WTC11 (cell line): ENCODE data around the gene NEDD1. TPM values are rescaled to one million over a fixed set of nuclear protein-coding genes. Genes with fewer than 3 reads are reported as not detected.

Source experiments
- ATAC-seq: fragments of 200-7000 bp; cut with Tn5 transposase; 2 replicates; pipeline ENCODE4 v1.10.0; 2021; ENCODE audit warnings: mild to moderate bottlenecking, moderate library complexity
- CTCF ChIA-PET: fragments of 300-600 bp; sonication (Branson Sonifier 250); formaldehyde crosslinking; loops from one replicate; lab custom pipeline; 2021; ENCODE audit warnings: antibody characterized with exemption; lab: Charles Lee
- POLR2A ChIA-PET: fragments of 350-600 bp; sonication (Branson Sonifier 250); formaldehyde crosslinking; loops from one replicate; lab custom pipeline; 2021; ENCODE audit warnings: antibody characterized with exemption; lab: Charles Lee
- DNase-seq: peaks from one replicate; pipeline ENCODE4 v3.0.0; 2021; ENCODE audit warnings: low spot score
- H3K27ac Mint-ChIP-seq: 2 replicates; pipeline ENCODE4 v1.8.0; 2021; ENCODE audit warnings: mixed read lengths
- H3K27me3 Mint-ChIP-seq: 2 replicates; pipeline ENCODE4 v1.8.0; 2021; ENCODE audit warnings: low read depth, mild to moderate bottlenecking, moderate library complexity, mixed read lengths
- H3K36me3 Mint-ChIP-seq: 2 replicates; pipeline ENCODE4 v1.8.0; 2021; ENCODE audit warnings: mixed read lengths
- H3K4me1 Mint-ChIP-seq: 2 replicates; pipeline ENCODE4 v1.8.0; 2022; ENCODE audit warnings: mixed read lengths
- H3K4me3 Mint-ChIP-seq: 2 replicates; pipeline ENCODE4 v1.8.0; 2021; ENCODE audit warnings: mild to moderate bottlenecking, moderate library complexity, mixed read lengths
- H3K9me3 Mint-ChIP-seq: 2 replicates; pipeline ENCODE4 v1.8.0; 2021; ENCODE audit warnings: mixed read lengths
- ARID4B ChIP-seq: sonication (generic); formaldehyde crosslinking; IDR thresholded peaks from 2 replicates; pipeline ENCODE4 v1.8.0; 2023; ENCODE audit warnings: missing genetic modification reagents, mild to moderate bottlenecking, borderline replicate concordance
- CBFB ChIP-seq: sonication (generic); formaldehyde crosslinking; IDR thresholded peaks from 2 replicates; pipeline ENCODE4 v1.8.1; 2022; ENCODE audit warnings: mild to moderate bottlenecking, low read depth, missing genetic modification reagents
- EMX1 ChIP-seq: fragments of 250-450 bp; sonication (Bioruptor Pico); IDR thresholded peaks from 2 replicates; pipeline ENCODE4 v1.8.0; 2021; ENCODE audit warnings: mild to moderate bottlenecking
- FOXP1 ChIP-seq: sonication (generic); formaldehyde crosslinking; IDR thresholded peaks from 2 replicates; pipeline ENCODE4 v1.8.0; 2022; ENCODE audit warnings: missing genetic modification reagents, mild to moderate bottlenecking, moderate library complexity, borderline replicate concordance
- IRF1 ChIP-seq: sonication (generic); formaldehyde crosslinking; IDR thresholded peaks from 2 replicates; pipeline ENCODE4 v1.8.0; 2023; ENCODE audit warnings: missing genetic modification reagents
- IRF2 ChIP-seq: sonication (generic); formaldehyde crosslinking; IDR thresholded peaks from 2 replicates; pipeline ENCODE4 v1.8.0; 2022; ENCODE audit warnings: low read depth, missing genetic modification reagents, borderline replicate concordance
- MAX ChIP-seq: sonication (generic); formaldehyde crosslinking; IDR thresholded peaks from 2 replicates; pipeline ENCODE4 v1.8.0; 2022; ENCODE audit warnings: mild to moderate bottlenecking, missing genetic modification reagents
- MXD4 ChIP-seq: fragments of 250-450 bp; sonication (Bioruptor Pico); IDR thresholded peaks from 2 replicates; pipeline ENCODE4 v1.8.0; 2021; ENCODE audit warnings: mild to moderate bottlenecking, moderate library complexity, borderline replicate concordance
- NFE2L1 ChIP-seq: sonication (generic); formaldehyde crosslinking; IDR thresholded peaks from 2 replicates; pipeline ENCODE4 v1.8.1; 2023; ENCODE audit warnings: missing genetic modification reagents
- OVOL2 ChIP-seq: fragments of 250-450 bp; sonication (Bioruptor Pico); IDR thresholded peaks from 2 replicates; pipeline ENCODE4 v1.9.0; 2021; ENCODE audit warnings: mild to moderate bottlenecking, borderline replicate concordance
- PRDM15 ChIP-seq: sonication (generic); formaldehyde crosslinking; IDR thresholded peaks from 2 replicates; pipeline ENCODE4 v1.8.0; 2022; ENCODE audit warnings: missing genetic modification reagents
- PRRX2 ChIP-seq: fragments of 250-450 bp; sonication (Bioruptor Pico); IDR thresholded peaks from 2 replicates; pipeline ENCODE4 v1.8.0; 2021; ENCODE audit warnings: mild to moderate bottlenecking
- SMAD4 ChIP-seq: sonication (generic); formaldehyde crosslinking; IDR thresholded peaks from 2 replicates; pipeline ENCODE4 v1.8.0; 2022; ENCODE audit warnings: mild to moderate bottlenecking, missing genetic modification reagents
- SP1 ChIP-seq: sonication (generic); formaldehyde crosslinking; conservative IDR thresholded peaks from 2 replicates; pipeline ENCODE4 v1.8.1; 2022; ENCODE audit warnings: missing genetic modification reagents
- TCF7 ChIP-seq: sonication (generic); formaldehyde crosslinking; IDR thresholded peaks from 2 replicates; pipeline ENCODE4 v1.8.0; 2022; ENCODE audit warnings: mild to moderate bottlenecking, low read depth, missing genetic modification reagents, moderate library complexity
- ZMAT4 ChIP-seq: fragments of 250-450 bp; sonication (Bioruptor Pico); IDR thresholded peaks from 2 replicates; pipeline ENCODE4 v1.9.0; 2021; ENCODE audit warnings: mild to moderate bottlenecking
- ZNF219 ChIP-seq: sonication (generic); formaldehyde crosslinking; IDR thresholded peaks from 2 replicates; pipeline ENCODE4 v1.8.0; 2023; ENCODE audit warnings: missing genetic modification reagents, mild to moderate bottlenecking, borderline replicate concordance
- ZNF396 ChIP-seq: fragments of 250-450 bp; sonication (Bioruptor Pico); IDR thresholded peaks from 2 replicates; pipeline ENCODE4 v1.8.0; 2021; ENCODE audit warnings: mild to moderate bottlenecking, moderate library complexity, borderline replicate concordance
- ZNF423 ChIP-seq: fragments of 250-450 bp; sonication (Bioruptor Pico); IDR thresholded peaks from 2 replicates; pipeline ENCODE4 v2.1.2; 2022; ENCODE audit warnings: mild to moderate bottlenecking, moderate library complexity
- ZNF532 ChIP-seq: fragments of 250-450 bp; sonication (Bioruptor Pico); IDR thresholded peaks from 2 replicates; pipeline ENCODE4 v1.9.0; 2021; ENCODE audit warnings: mild to moderate bottlenecking, borderline replicate concordance
- total RNA-seq: library from RNA; stranded (reverse); gene quantifications from 3 replicates; pipeline ENCODE4 v1.2.3, GENCODE V29; 2021

Gene NEDD1
- total RNA-seq, 1 experiment from 2014 or later = 29.3 TPM

GRCh38 chr12:96876966-96877365 is 30.1 kb upstream of the NEDD1 start:
- POLR2A ChIA-PET = no interaction called here
- no peaks in the 10 kb centered on the region for H3K36me3 Mint-ChIP-seq
- no peak overlapping the region for H3K4me3 Mint-ChIP-seq
- no peak for ATAC-seq
- H3K27me3 Mint-ChIP-seq = no peaks in the 10 kb centered on the region
- H3K4me1 Mint-ChIP-seq = no peaks in the 10 kb centered on the region
- no peak for DNase-seq
- peaks cover 12% of the 10 kb centered on the region for H3K9me3 Mint-ChIP-seq
- CTCF ChIA-PET = no interaction called here
- H3K27ac Mint-ChIP-seq = no peak overlapping the region
- TF ChIP-seq MXD4 (CRISPR knock-in tag) = no peak
- TF ChIP-seq MAX = no peak
- no peak for TF ChIP-seq IRF1 (CRISPR knock-in tag)
- TF ChIP-seq SP1 (CRISPR knock-in tag) = no peak
- TF ChIP-seq ZNF423 = no peak
- TF ChIP-seq TCF7 = no peak
- TF ChIP-seq PRDM15 (CRISPR knock-in tag) = no peak
- no peak for TF ChIP-seq FOXP1 (CRISPR knock-in tag)
- TF ChIP-seq ZMAT4 = no peak
- TF ChIP-seq PRRX2 = no peak
- TF ChIP-seq ZNF219 (CRISPR knock-in tag) = no peak
- no peak for TF ChIP-seq ZNF396 (CRISPR knock-in tag)
- no peak for TF ChIP-seq ZNF532 (CRISPR knock-in tag)
- no peak for TF ChIP-seq CBFB (CRISPR knock-in tag)
- no peak for TF ChIP-seq NFE2L1 (CRISPR knock-in tag)
- no peak for TF ChIP-seq ARID4B (CRISPR knock-in tag)
- TF ChIP-seq OVOL2 = no peak
- no peak for TF ChIP-seq EMX1
- TF ChIP-seq SMAD4 (CRISPR knock-in tag) = no peak
- no peak for TF ChIP-seq IRF2
